CD4-positive, alpha-beta memory T cell (primary cell): ENCODE results near the gene FCHSD2. TPM values are rescaled to one million over a fixed set of nuclear protein-coding genes. Genes with fewer than 3 reads are reported as not detected.
A peak's percentile ranks its signal among the peaks of the same experiment; 100 is the strongest.

Experiments
- CTCF ChIA-PET: fragments of 350-600 bp; sonication (Branson Sonifier 250); formaldehyde crosslinking; loops from one replicate; lab custom pipeline; 2021; ENCODE audit warnings: inconsistent platforms; ENCODE audit not compliant: partially characterized antibody; lab: Charles Lee
- POLR2A ChIA-PET: fragments of 350-600 bp; sonication (Branson Sonifier 250); formaldehyde crosslinking; loops from one replicate; lab custom pipeline; 2021; ENCODE audit not compliant: partially characterized antibody; lab: Charles Lee
- DNase-seq, 5 donors: peaks; one replicate each; pipeline versions ENCODE4 v3.0.0 to v3.0.0-alpha.2; 2020 to 2022; ENCODE audit warnings: mixed read lengths in 1 of 5
- H3K27ac ChIP-seq: one replicate; pipeline ENCODE4 v1.7.0; 2013; ENCODE audit warnings: low read depth, low read length
- H3K27me3 ChIP-seq: 2 replicates; pipeline ENCODE4 v1.7.0; 2013; ENCODE audit warnings: mild to moderate bottlenecking, low read length, moderate library complexity; ENCODE audit not compliant: insufficient read depth
- H3K36me3 ChIP-seq: 2 replicates; pipeline ENCODE4 v1.7.0; 2013; ENCODE audit warnings: mild to moderate bottlenecking, low read length, moderate library complexity; ENCODE audit not compliant: insufficient read depth
- H3K4me1 ChIP-seq: 2 replicates; pipeline ENCODE4 v1.7.0; 2013; ENCODE audit warnings: mild to moderate bottlenecking, low read length, moderate library complexity; ENCODE audit not compliant: insufficient read depth
- H3K4me3 ChIP-seq, 2 donors: one replicate each; pipeline ENCODE4 v1.7.0; 2013; ENCODE audit warnings: low read length in 2 of 2, mild to moderate bottlenecking in 1 of 2
- H3K9me3 ChIP-seq, 2 donors: one replicate each; pipeline ENCODE4 v1.7.0; 2013; ENCODE audit warnings: low read length in 2 of 2, control low read depth in 1 of 2; ENCODE audit not compliant: control insufficient read depth in 1 of 2
- H3K27ac Mint-ChIP-seq, 7 donors: one replicate each; pipeline ENCODE4 v1.8.0; 2020 to 2021; ENCODE audit warnings: mixed read lengths in 7 of 7, mild to moderate bottlenecking in 6 of 7, inconsistent platforms in 3 of 7, moderate library complexity in 3 of 7
- H3K27me3 Mint-ChIP-seq, 2 donors: one replicate each; pipeline ENCODE4 v1.8.0; 2020 to 2021; ENCODE audit warnings: mixed read lengths in 2 of 2
- H3K36me3 Mint-ChIP-seq, 2 donors: one replicate each; pipeline ENCODE4 v1.8.0; 2020 to 2021; ENCODE audit warnings: mixed read lengths in 2 of 2, inconsistent platforms in 1 of 2, mild to moderate bottlenecking in 1 of 2
- H3K4me1 Mint-ChIP-seq, 4 donors: one replicate each; pipeline ENCODE4 v1.8.0; 2020 to 2021; ENCODE audit warnings: mixed read lengths in 4 of 4, mild to moderate bottlenecking in 1 of 4
- H3K4me3 Mint-ChIP-seq, 8 donors: one replicate each; pipeline ENCODE4 v1.8.0; 2020 to 2021; ENCODE audit warnings: mixed read lengths in 8 of 8, mild to moderate bottlenecking in 7 of 8, moderate library complexity in 6 of 8, inconsistent platforms in 3 of 8
- H3K9me3 Mint-ChIP-seq, 8 donors: one replicate each; pipeline ENCODE4 v1.8.0; 2020 to 2021; ENCODE audit warnings: mixed read lengths in 8 of 8, mild to moderate bottlenecking in 5 of 8, inconsistent platforms in 3 of 8, moderate library complexity in 1 of 8
- intact Hi-C: fragments of 100-400 bp; cut with micrococcal nuclease; formaldehyde crosslinking; loops from one replicate; pipeline ENCODE4 v1.15.1; 2023
- polyA plus RNA-seq, 2 donors: library from polyadenylated mRNA; unstranded; fragments of 300-500 nt; fragmentation: Illumina TruSeq; gene quantifications; one replicate each; pipeline ENCODE4 v1.2.3, GENCODE V29; 2021
- total RNA-seq, 2 experiments: library from RNA; stranded (reverse); gene quantifications; one replicate each; pipeline ENCODE4 v1.2.3, GENCODE V29; 2021

The FCHSD2 gene
- total and polyA plus RNA-seq, 4 experiments from 2014 or later, result 9.5 to 52.0 (median 34.8) TPM

- no peak overlapping the region for H3K4me3 Mint-ChIP-seq
- Histone ChIP-seq H3K4me3 (no peak overlapping the region), H3K36me3 (peaks cover 38% of the 10 kb centered on the region), H3K4me1 (peaks cover 13% of the 10 kb centered on the region), H3K27me3 (no peaks in the 10 kb centered on the region), H3K9me3 (no peaks in the 10 kb centered on the region), H3K27ac (peak overlapping the region; percentile 45)
- H3K9me3 Mint-ChIP-seq, result peaks cover 0 to 2% (median 0%) of the 10 kb centered on the region in 8 donors
- H3K27me3 Mint-ChIP-seq, result no peaks in the 10 kb centered on the region
- H3K27ac Mint-ChIP-seq, result peak overlapping the region; percentile 37 to 93 (median 64)
- intact Hi-C loops, result loop anchor here (2.0 kb wide), 1 partner anchor 70 kb away; the partner anchor contains the start of gene ARAP1
- peaks cover 11 to 24% (median 19%) of the 10 kb centered on the region in 4 donors for H3K4me1 Mint-ChIP-seq
- no peak for DNase-seq
- peaks cover 22 to 52% of the 10 kb centered on the region in 2 donors for H3K36me3 Mint-ChIP-seq
- CTCF ChIA-PET, result interaction anchor here (0.9 to 2.1 kb wide), 5 partner anchors 10 to 354 kb away, joined by 3 to 14 read pairs (median 4); partner anchors contain the start of gene ATG16L2
- POLR2A ChIA-PET, result interaction anchor here (1.0 to 3.1 kb wide), 7 partner anchors 9 to 319 kb away, joined by 3 to 13 read pairs (median 7); partner anchors contain the start of genes FCHSD2 and STARD10
These were observed 318.9 kb downstream of the FCHSD2 start for GRCh38 chr11:72823105-72823804.

- peak; percentile 81 to 93 (median 86) for DNase-seq
- peaks cover 0 to 2% (median 0%) of the 10 kb centered on the region in 8 donors for H3K9me3 Mint-ChIP-seq
- H3K4me3 ChIP-seq, result no peak overlapping the region
- H3K36me3 Mint-ChIP-seq, result peaks cover 30 to 59% of the 10 kb centered on the region in 2 donors
- H3K4me3 Mint-ChIP-seq, result peak overlapping the region in 5 of 8 donors; percentile 8 to 62 (median 31)
- H3K27me3 Mint-ChIP-seq, result no peaks in the 10 kb centered on the region
- peaks cover 14% of the 10 kb centered on the region for H3K4me1 ChIP-seq
- H3K36me3 ChIP-seq, result peaks cover 48% of the 10 kb centered on the region
- intact Hi-C loops, result loop anchor here (1.0 to 2.0 kb wide), 3 partner anchors 8 to 69 kb away; partner anchors contain the start of genes ARAP1 and ATG16L2
- peak overlapping the region; percentile 45 for H3K27ac ChIP-seq
- peaks cover 17 to 35% (median 22%) of the 10 kb centered on the region in 4 donors for H3K4me1 Mint-ChIP-seq
- ChIA-PET POLR2A (interaction anchor here (0.6 to 3.1 kb wide), 10 partner anchors 8 to 320 kb away, joined by 3 to 13 read pairs (median 4); partner anchors contain the start of genes FCHSD2 and STARD10), CTCF (interaction anchor here (1.1 to 2.1 kb wide), 4 partner anchors 9 to 355 kb away, joined by 3 to 14 read pairs (median 4); partner anchors contain the start of gene ATG16L2)
- peak overlapping the region in 6 of 7 donors; percentile 17 to 93 (median 68) for H3K27ac Mint-ChIP-seq
- no peaks in the 10 kb centered on the region for H3K27me3 ChIP-seq
- no peaks in the 10 kb centered on the region for H3K9me3 ChIP-seq
These were observed 320.0 kb downstream of the FCHSD2 start for GRCh38 chr11:72821920-72822799.

GRCh38 chr11:72821221-72821919, 320.7 kb downstream of the FCHSD2 start:
- Histone ChIP-seq H3K27ac (peak overlapping the region; percentile 45), H3K9me3 (no peaks in the 10 kb centered on the region), H3K36me3 (peaks cover 48% of the 10 kb centered on the region), H3K4me3 (no peak overlapping the region), H3K27me3 (no peaks in the 10 kb centered on the region), H3K4me1 (peaks cover 20% of the 10 kb centered on the region)
- ChIA-PET CTCF (no interaction called here), POLR2A (interaction anchor here (0.6 to 3.1 kb wide), 7 partner anchors 9 to 321 kb away, joined by 3 to 13 read pairs (median 4); partner anchors contain the start of genes FCHSD2 and STARD10)
- peak overlapping the region in 4 of 7 donors; percentile 42 to 66 (median 60) for H3K27ac Mint-ChIP-seq
- peaks cover 17 to 41% (median 26%) of the 10 kb centered on the region in 4 donors for H3K4me1 Mint-ChIP-seq
- H3K36me3 Mint-ChIP-seq, result peaks cover 30 to 58% of the 10 kb centered on the region in 2 donors
- intact Hi-C loops, result no loop called here
- H3K27me3 Mint-ChIP-seq, result no peaks in the 10 kb centered on the region
- DNase-seq, result no peak
- peaks cover 0 to 2% (median 0%) of the 10 kb centered on the region in 8 donors for H3K9me3 Mint-ChIP-seq
- peak overlapping the region in 4 of 8 donors; percentile 21 to 61 (median 48) for H3K4me3 Mint-ChIP-seq

- Mint-ChIP-seq H3K4me3 (peak overlapping the region in 3 of 8 donors; percentile 31 to 57 (median 40)), H3K4me1 (peaks cover 18 to 49% (median 32%) of the 10 kb centered on the region in 4 donors), H3K9me3 (peaks cover 0 to 2% (median 0%) of the 10 kb centered on the region in 8 donors), H3K27me3 (no peaks in the 10 kb centered on the region), H3K27ac (peak overlapping the region in 4 of 7 donors; percentile 42 to 93 (median 52)), H3K36me3 (peaks cover 30 to 60% of the 10 kb centered on the region in 2 donors)
- Histone ChIP-seq H3K9me3 (no peaks in the 10 kb centered on the region), H3K27ac (peak overlapping the region; percentile 18), H3K4me1 (peaks cover 25% of the 10 kb centered on the region), H3K36me3 (peaks cover 48% of the 10 kb centered on the region), H3K4me3 (no peak overlapping the region), H3K27me3 (no peaks in the 10 kb centered on the region)
- no peak for DNase-seq
- intact Hi-C loops, result no loop called here
- ChIA-PET CTCF (no interaction called here), POLR2A (interaction anchor here (0.7 to 3.1 kb wide), 3 partner anchors 8 to 99 kb away, joined by 3 to 12 read pairs (median 4); no protein-coding TSS in a partner anchor)
These were observed 321.5 kb downstream of the FCHSD2 start for GRCh38 chr11:72820439-72821139.

- peaks cover 19 to 52% (median 36%) of the 10 kb centered on the region in 4 donors for H3K4me1 Mint-ChIP-seq
- CTCF ChIA-PET, result interaction anchor here (0.6 to 2.1 kb wide), 4 partner anchors 9 to 74 kb away, joined by 3 to 5 read pairs (median 4); partner anchors contain the start of gene STARD10
- Histone ChIP-seq H3K4me3 (no peak overlapping the region), H3K27ac (no peak overlapping the region), H3K36me3 (peaks cover 48% of the 10 kb centered on the region), H3K9me3 (no peaks in the 10 kb centered on the region), H3K27me3 (no peaks in the 10 kb centered on the region), H3K4me1 (peaks cover 25% of the 10 kb centered on the region)
- no peaks in the 10 kb centered on the region for H3K9me3 Mint-ChIP-seq
- POLR2A ChIA-PET, result no interaction called here
- peak overlapping the region in 2 of 8 donors; percentile 11 to 49 for H3K4me3 Mint-ChIP-seq
- peak overlapping the region in 4 of 7 donors; percentile 4 to 100 (median 68) for H3K27ac Mint-ChIP-seq
- no peaks in the 10 kb centered on the region for H3K27me3 Mint-ChIP-seq
- H3K36me3 Mint-ChIP-seq, result peaks cover 25 to 60% of the 10 kb centered on the region in 2 donors
- intact Hi-C loops, result no loop called here
- no peak for DNase-seq
These were observed 323.1 kb downstream of the FCHSD2 start for GRCh38 chr11:72818971-72819370.
